Neutrophil (primary cell): ENCODE data around the gene CDC73.

Source experiments
- H3K27ac ChIP-seq: fragments of 200-600 bp; sonication (generic); 2 replicates; pipeline ENCODE4 v1.5.1; 2016; ENCODE audit warnings: mild to moderate bottlenecking, moderate library complexity
- H3K27me3 ChIP-seq: fragments of 200-600 bp; sonication (generic); 2 replicates; pipeline ENCODE4 v1.6.0; 2016; ENCODE audit warnings: mild to moderate bottlenecking
- H3K36me3 ChIP-seq: fragments of 200-600 bp; sonication (generic); 2 replicates; pipeline ENCODE4 v1.5.1; 2017
- H3K4me1 ChIP-seq, 2 experiments: fragments of 200-600 bp in 1 of 2; sonication (generic) in 1 of 2; 1 replicate in 1 of 2; 2 replicates in 1 of 2; pipeline versions ENCODE4 v1.5.1 to v1.6.1; 2013 to 2016; ENCODE audit warnings: low read depth in 1 of 2, low read length in 1 of 2, mild to moderate bottlenecking in 1 of 2, moderate library complexity in 1 of 2; ENCODE audit not compliant: control insufficient read depth in 1 of 2, insufficient read depth in 1 of 2
- H3K4me3 ChIP-seq, 2 experiments: fragments of 200-600 bp in 1 of 2; sonication (generic) in 1 of 2; 1 replicate in 1 of 2; 2 replicates in 1 of 2; pipeline ENCODE4 v1.5.1; 2013 to 2016; ENCODE audit warnings: low read depth in 1 of 2, low read length in 1 of 2, mild to moderate bottlenecking in 1 of 2, moderate library complexity in 1 of 2
- H3K9me3 ChIP-seq: fragments of 200-600 bp; sonication (generic); 2 replicates; pipeline ENCODE4 v1.5.1; 2016
- CTCF ChIP-seq: fragments of 200-600 bp; sonication (generic); IDR thresholded peaks from 2 replicates; pipeline ENCODE4 v1.5.1; 2016; ENCODE audit warnings: antibody characterized with exemption

CDC73 gene

DNA sequence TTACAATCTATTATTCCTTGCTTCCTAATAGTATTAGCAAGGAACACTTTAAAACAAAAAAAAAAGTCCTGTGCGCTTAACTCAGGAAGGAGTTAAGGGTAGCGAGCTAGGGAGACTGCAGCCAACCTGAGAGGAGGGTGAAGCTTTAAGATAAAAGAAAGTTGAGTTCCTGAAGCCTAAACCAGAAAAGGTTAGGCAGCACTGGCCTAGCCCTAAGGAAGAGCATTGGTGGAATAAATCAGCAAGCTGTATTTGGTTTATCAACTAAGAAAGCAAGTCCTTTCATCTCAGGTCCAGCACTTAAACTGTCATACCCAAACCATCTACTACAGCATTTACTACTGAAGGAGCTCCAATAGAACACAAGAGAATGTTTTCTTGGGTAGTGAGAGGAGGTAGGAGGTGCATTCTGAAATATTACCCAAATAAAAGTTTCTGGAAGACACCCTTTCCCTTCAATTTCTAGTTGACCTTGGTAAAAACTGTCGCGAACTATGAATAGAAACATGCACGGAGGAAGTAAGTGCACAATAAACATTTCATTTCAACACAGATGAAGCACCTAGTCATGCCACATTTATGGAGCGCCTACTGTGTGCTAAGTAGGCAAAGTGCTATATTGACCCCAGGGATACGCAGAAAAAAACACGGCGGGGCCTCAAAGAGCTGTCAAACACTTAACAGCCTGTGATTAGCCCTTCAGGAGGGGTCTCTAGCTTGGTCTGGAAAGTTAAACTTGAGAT is 17.9 kb upstream of the CDC73 start:
- peak overlapping the region; percentile 89 for H3K27ac ChIP-seq

GRCh38 chr1:193104502-193104906 is 17.3 kb upstream of the CDC73 start:
- H3K27me3 ChIP-seq = no peaks in the 10 kb centered on the region
- peaks cover 9% of the 10 kb centered on the region for H3K36me3 ChIP-seq
- H3K4me1 ChIP-seq = peaks cover 29 to 31% of the 10 kb centered on the region in 2 experiments
- TF ChIP-seq CTCF = no peak
- no peaks in the 10 kb centered on the region for H3K9me3 ChIP-seq
- H3K27ac ChIP-seq = peak overlapping the region; percentile 89
- peak overlapping the region; percentile 74 to 84 for H3K4me3 ChIP-seq

More for the DNA sequence above, 17.9 kb upstream of the CDC73 start:
- H3K27me3 ChIP-seq = no peaks in the 10 kb centered on the region
- no peaks in the 10 kb centered on the region for H3K9me3 ChIP-seq
- TF ChIP-seq CTCF = no peak
- H3K4me1 ChIP-seq = peaks cover 29 to 31% of the 10 kb centered on the region in 2 experiments
- peak overlapping the region; percentile 74 to 84 for H3K4me3 ChIP-seq
- peaks cover 15% of the 10 kb centered on the region for H3K36me3 ChIP-seq

DNA sequence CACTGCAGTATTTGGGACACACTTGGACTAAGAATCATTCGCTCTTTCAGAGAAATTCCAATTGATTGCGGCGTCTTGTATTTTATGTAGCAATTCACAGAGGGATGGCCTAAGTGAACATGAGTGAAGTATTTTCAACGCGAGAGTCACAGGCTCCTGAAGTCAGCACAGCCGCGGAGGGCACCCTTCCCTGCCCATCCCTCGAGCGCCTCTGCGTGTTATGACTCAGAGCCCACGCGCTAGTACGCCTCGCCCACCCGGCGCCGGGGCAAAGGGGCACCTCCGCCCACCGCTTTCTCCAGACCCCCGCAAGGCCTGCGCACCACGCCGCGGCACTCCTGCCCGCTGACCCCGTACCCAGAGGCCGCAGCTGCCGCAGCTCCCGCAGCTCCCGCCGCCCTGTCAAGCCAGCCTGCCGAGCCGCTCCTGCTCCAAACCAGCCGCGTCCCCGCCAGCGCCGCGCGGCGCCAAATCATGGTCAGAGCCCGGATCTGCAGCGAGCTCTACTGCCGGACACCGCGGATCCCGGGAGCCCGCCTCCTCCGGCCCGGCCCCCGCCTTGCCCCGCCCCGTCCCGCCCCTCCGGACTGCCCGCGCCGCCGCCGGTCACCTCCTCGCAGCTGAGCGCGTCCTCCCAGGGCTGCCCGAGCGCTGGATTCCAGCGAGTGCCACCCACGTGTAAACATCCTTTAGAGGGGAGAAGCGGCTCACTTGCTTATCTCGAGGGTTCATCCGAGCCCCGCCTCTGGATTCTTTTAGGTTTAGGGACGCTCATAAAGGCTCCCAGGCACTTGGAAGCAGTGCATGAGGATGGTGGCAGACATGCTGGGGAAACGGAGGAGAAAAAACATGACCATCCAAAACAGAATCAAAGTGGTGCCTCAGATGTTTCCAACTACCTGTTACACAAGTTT is 16.7 kb upstream of the CDC73 start, which contains the start of gene GLRX2:
Gene GLRX2 (minus strand): TSS at position 508 of the 914 bp plus-strand sequence. CDS start 32 bp downstream, at position 476.
- peak within 1 kb of the TSS; percentile 89 for H3K27ac ChIP-seq
- no peaks in the 10 kb centered on the region for H3K27me3 ChIP-seq
- H3K4me3 ChIP-seq = peak within 1 kb of the TSS; percentile 74 to 84
- H3K9me3 ChIP-seq = no peaks in the 10 kb centered on the region
- peaks cover 30 to 31% of the 10 kb centered on the region in 2 experiments for H3K4me1 ChIP-seq
- peak; percentile 77 for TF ChIP-seq CTCF
- H3K36me3 ChIP-seq = peaks cover 3% of the 10 kb centered on the region

- Histone ChIP-seq H3K36me3 (no peaks in the 10 kb centered on the region), H3K4me1 (peaks cover 35 to 37% of the 10 kb centered on the region in 2 experiments), H3K9me3 (no peaks in the 10 kb centered on the region), H3K4me3 (peak overlapping the region; percentile 74 to 84), H3K27ac (peak overlapping the region; percentile 89), H3K27me3 (no peaks in the 10 kb centered on the region)
- TF ChIP-seq CTCF = no peak
These were observed 16.0 kb upstream of the CDC73 start for GRCh38 chr1:193105821-193106177.

DNA sequence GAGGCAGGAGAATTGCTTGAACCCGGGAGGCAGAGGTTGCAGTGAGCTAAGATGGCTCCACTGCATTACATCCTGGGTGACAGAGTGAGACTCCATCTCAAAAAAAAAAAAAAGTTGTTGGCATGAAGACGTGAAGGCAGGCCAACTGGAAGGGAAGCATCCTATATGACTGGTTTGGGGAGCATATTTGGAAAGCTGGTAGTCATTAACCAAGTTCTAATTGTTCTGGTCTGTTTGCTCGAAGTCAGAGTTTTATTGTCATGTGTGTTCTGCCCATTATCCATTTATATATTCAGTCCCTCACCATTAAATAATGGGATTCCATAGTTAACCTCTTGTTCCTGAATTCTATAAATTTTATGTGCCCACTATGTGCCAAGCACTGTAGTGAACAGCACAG is 13.4 kb upstream of the CDC73 start:
- H3K4me3 ChIP-seq = no peak overlapping the region
- no peaks in the 10 kb centered on the region for H3K27me3 ChIP-seq
- no peaks in the 10 kb centered on the region for H3K36me3 ChIP-seq
- peaks cover 57% of the 10 kb centered on the region in 2 experiments for H3K4me1 ChIP-seq
- no peak overlapping the region for H3K27ac ChIP-seq
- no peaks in the 10 kb centered on the region for H3K9me3 ChIP-seq
- no peak for TF ChIP-seq CTCF
